Epithelial cell of proximal tubule (primary cell): ENCODE data around the gene DIS3L. TPM values are rescaled to one million over a fixed set of nuclear protein-coding genes. Genes with fewer than 3 reads are reported as not detected.
"Not testable (repeated sequence)": the region's sequence is repeated elsewhere in the genome, so short reads cannot be mapped to it uniquely, and the experiment has no call there.

Source experiments
- DNase-seq: peaks from one replicate; pipeline ENCODE4 v3.0.0-alpha.2; 2011; ENCODE audit warnings: low read depth
- H3K4me3 ChIP-seq: 2 replicates; pipeline ENCODE4 v1.5.1; 2011; ENCODE audit warnings: low read depth, mild to moderate bottlenecking, low read length
- CTCF ChIP-seq: conservative IDR thresholded peaks from 2 replicates; pipeline ENCODE4 v1.5.1; 2012; ENCODE audit warnings: low read depth, mild to moderate bottlenecking, low read length
- total RNA-seq: library from RNA; depleted of rRNA; stranded (reverse); fragments of >200 nt; gene quantifications from 2 replicates; pipeline ENCODE4 v1.2.3, GENCODE V29; 2015

Gene DIS3L
- 15.9 and 26.0 TPM in 2 replicates for total RNA-seq

- DNase-seq, result no peak
- no peak for TF ChIP-seq CTCF
- H3K4me3 ChIP-seq, result peak within 1 kb of the TSS; percentile 74
These were observed at the start of gene DIS3L for GRCh38 chr15:66293419-66294156. TSS of gene DIS3L (plus strand) at chr15:66293568. CDS start at chr15:66293597, 29 bp downstream.

GRCh38 chr15:66245832-66246231, 47.5 kb upstream of the DIS3L start:
- not testable (repeated sequence) for H3K4me3 ChIP-seq, DNase-seq

- DNase-seq, result no peak
- no peak for TF ChIP-seq CTCF
- no peak overlapping the region for H3K4me3 ChIP-seq
These were observed 46.4 kb upstream of the DIS3L start for GRCh38 chr15:66246937-66247336.

GRCh38 chr15:66249605-66250174, 43.7 kb upstream of the DIS3L start:
- H3K4me3 ChIP-seq, result no peak overlapping the region
- TF ChIP-seq CTCF, result no peak
- no peak for DNase-seq

- no peak for TF ChIP-seq CTCF
- no peak overlapping the region for H3K4me3 ChIP-seq
- no peak for DNase-seq
These were observed 42.1 kb upstream of the DIS3L start for GRCh38 chr15:66251065-66251789.

GRCh38 chr15:66251790-66252684, 41.3 kb upstream of the DIS3L start:
- TF ChIP-seq CTCF, result peak; percentile 74
- no peak for DNase-seq
- peak overlapping the region; percentile 63 for H3K4me3 ChIP-seq
